HCT116 (cell line): ENCODE results near the gene RNF4. TPM values are rescaled to one million over a fixed set of nuclear protein-coding genes. Genes with fewer than 3 reads are reported as not detected.

Experiments
- ATAC-seq: fragments of 200-7000 bp; cut with Tn5 transposase; 2 replicates; pipeline ENCODE4 v1.9.1; 2020; ENCODE audit warnings: mild to moderate bottlenecking, moderate library complexity
- BruUV-seq: library from RNA; stranded (reverse); fragments of 400-500 nt; replicated peaks from 2 replicates; lab custom pipeline; 2021; lab: Mats Ljungman, UMichigan
- CTCF ChIA-PET: fragments of 300-600 bp; sonication (Branson Sonifier 250); formaldehyde crosslinking; loops from one replicate; lab custom pipeline; 2021; ENCODE audit warnings: antibody characterized with exemption; lab: Charles Lee
- POLR2A ChIA-PET: fragments of 300-600, 350-600 bp; sonication (Branson Sonifier 250); formaldehyde crosslinking; loops from one replicate; lab custom pipeline; 2021; ENCODE audit warnings: antibody characterized with exemption; lab: Charles Lee
- RAD21 ChIA-PET, 2 experiments: fragments of 300-600 bp; sonication (Branson Sonifier 250); formaldehyde crosslinking; loops; one replicate each; lab custom pipeline; 2023; ENCODE audit warnings: low total read pairs in 2 of 2; ENCODE audit not compliant: uncharacterized antibody in 2 of 2, unreplicated experiment in 2 of 2, low non-redundant PET in 1 of 2; lab: Charles Lee
- DNase-seq: peaks from one replicate; pipeline ENCODE4 v3.0.0-alpha.2; 2010; ENCODE audit warnings: low read depth, low spot score
- H2AFZ ChIP-seq: fragments of 200-600 bp; shearing (Covaris generic), sonication (generic); 2 replicates; pipeline ENCODE4 v1.6.1; 2017; ENCODE audit warnings: low read depth, mixed run types, mixed read lengths, antibody characterized with exemption, low read length; ENCODE audit not compliant: poor library complexity, severe bottlenecking
- H3K27ac ChIP-seq: 2 replicates; pipeline ENCODE4 v1.5.1; 2012; ENCODE audit warnings: low read depth, low read length
- H3K27me3 ChIP-seq: fragments of 200-600 bp; sonication (generic); 2 replicates; pipeline ENCODE4 v1.6.1; 2016; ENCODE audit warnings: mixed run types, low read length, mixed read lengths; ENCODE audit not compliant: insufficient read depth
- H3K36me3 ChIP-seq, 2 experiments: fragments of 200-500 bp in 1 of 2; fragments of 200-600 bp in 1 of 2; sonication (Bioruptor generic) in 1 of 2; sonication (generic) in 1 of 2; 2 replicates each; pipeline versions ENCODE4 v1.5.1 to v1.6.1; 2014 to 2016; ENCODE audit warnings: low read length in 2 of 2, inconsistent platforms in 1 of 2, mixed read lengths in 1 of 2, mixed run types in 1 of 2; ENCODE audit not compliant: insufficient read depth in 2 of 2, control insufficient read depth in 1 of 2
- H3K4me1 ChIP-seq, 2 experiments: fragments of 200-600 bp in 1 of 2; sonication (generic) in 1 of 2; 2 replicates each; pipeline versions ENCODE4 v1.5.1 to v1.6.1; 2012 to 2017; ENCODE audit warnings: low read length in 2 of 2, inconsistent platforms in 1 of 2, mild to moderate bottlenecking in 1 of 2, mixed read lengths in 1 of 2, mixed run types in 1 of 2, moderate library complexity in 1 of 2; ENCODE audit not compliant: insufficient read depth in 2 of 2, control insufficient read depth in 1 of 2
- H3K4me2 ChIP-seq: fragments of 200-600 bp; sonication (generic); 2 replicates; pipeline ENCODE4 v1.6.1; 2017; ENCODE audit warnings: mixed run types, low read length, mixed read lengths
- H3K4me3 ChIP-seq, 2 experiments: fragments of 200-600 bp in 1 of 2; sonication (generic) in 1 of 2; replicated peaks in 1 of 2; 2 replicates each; pipeline ENCODE4 v1.5.1; 2011 to 2016; ENCODE audit warnings: low read length in 2 of 2, control low read depth in 1 of 2, low read depth in 1 of 2, mild to moderate bottlenecking in 1 of 2, mixed read lengths in 1 of 2, mixed run types in 1 of 2
- H3K79me2 ChIP-seq: fragments of 200-600 bp; sonication (generic); 2 replicates; pipeline ENCODE4 v1.6.1; 2017; ENCODE audit warnings: mild to moderate bottlenecking, mixed run types, low read length, moderate library complexity, mixed read lengths; ENCODE audit not compliant: insufficient read depth
- H3K9ac ChIP-seq: fragments of 200-600 bp; sonication (generic); 2 replicates; pipeline ENCODE4 v1.6.1; 2016; ENCODE audit warnings: low read length, mixed read lengths
- H3K9me2 ChIP-seq: fragments of 200-600 bp; sonication (generic), shearing (Covaris generic); 2 replicates; pipeline ENCODE4 v1.6.1; 2017; ENCODE audit warnings: mixed run types, mild to moderate bottlenecking, moderate library complexity; ENCODE audit not compliant: insufficient read depth
- H3K9me3 ChIP-seq, 2 experiments: fragments of 200-500 bp in 1 of 2; fragments of 200-600 bp in 1 of 2; sonication (Bioruptor generic) in 1 of 2; sonication (generic) in 1 of 2; 2 replicates each; pipeline ENCODE4 v1.6.1; 2014 to 2017; ENCODE audit warnings: low read length in 2 of 2, mixed read lengths in 2 of 2, inconsistent platforms in 1 of 2, low read depth in 1 of 2, mild to moderate bottlenecking in 1 of 2, mixed run types in 1 of 2, moderate library complexity in 1 of 2; ENCODE audit not compliant: control insufficient read depth in 1 of 2, insufficient read depth in 1 of 2
- H4K20me1 ChIP-seq: fragments of 200-600 bp; sonication (generic), shearing (Covaris generic); 2 replicates; pipeline ENCODE4 v1.6.1; 2017; ENCODE audit warnings: mixed run types, mild to moderate bottlenecking, moderate library complexity; ENCODE audit not compliant: insufficient read depth
- CBX3 ChIP-seq: IDR thresholded peaks from 2 replicates; pipeline ENCODE4 v1.6.1; 2012; ENCODE audit warnings: low read depth
- CEBPB ChIP-seq: IDR thresholded peaks from 2 replicates; pipeline ENCODE4 v1.6.1; 2012; ENCODE audit warnings: low read depth
- ELF1 ChIP-seq: IDR thresholded peaks from 2 replicates; pipeline ENCODE4 v1.6.1; 2012; ENCODE audit warnings: low read depth, borderline replicate concordance
- EZH2 ChIP-seq: fragments of 200-600 bp; sonication (generic); IDR thresholded peaks from 2 replicates; pipeline ENCODE4 v1.6.1; 2017; ENCODE audit warnings: antibody characterized with exemption, mixed run types
- JUND ChIP-seq: IDR thresholded peaks from 2 replicates; pipeline ENCODE4 v1.6.1; 2012
- RAD21 ChIP-seq: IDR thresholded peaks from 2 replicates; pipeline ENCODE4 v1.6.1; 2012; ENCODE audit warnings: low read depth, mild to moderate bottlenecking
- REST ChIP-seq: IDR thresholded peaks from 2 replicates; pipeline ENCODE4 v1.6.1; 2012; ENCODE audit warnings: low read depth
- SIN3A ChIP-seq: IDR thresholded peaks from 2 replicates; pipeline ENCODE4 v1.6.1; 2012; ENCODE audit warnings: low read depth
- SP1 ChIP-seq: IDR thresholded peaks from 2 replicates; pipeline ENCODE4 v1.6.1; 2012; ENCODE audit warnings: low read depth
- TCF7L2 ChIP-seq: IDR thresholded peaks from 2 replicates; pipeline ENCODE4 v1.7.0; 2011; ENCODE audit warnings: borderline replicate concordance, inconsistent platforms; ENCODE audit not compliant: insufficient read depth, insufficient read length; ENCODE audit errors: extremely low read depth
- YY1 ChIP-seq: IDR thresholded peaks from 2 replicates; pipeline ENCODE4 v1.6.1; 2011; ENCODE audit warnings: low read length, low read depth, moderate library complexity, mild to moderate bottlenecking; ENCODE audit not compliant: insufficient replicate concordance; ENCODE audit errors: extremely low read depth
- ZFX ChIP-seq: fragments of 450-650 bp; IDR thresholded peaks from 2 replicates; pipeline ENCODE4 v1.6.1; 2017
- intact Hi-C: fragments of 100-400 bp; cut with micrococcal nuclease; formaldehyde crosslinking; loops from 2 replicates; pipeline ENCODE4 v1.10.0; 2022
- total RNA-seq: library from RNA; stranded (reverse); gene quantifications from one replicate; pipeline ENCODE4 v1.2.1, GENCODE V29; 2021; ENCODE audit not compliant: unreplicated experiment
- TF ChIP-seq, protein P1 (sequence below): IDR thresholded peaks from 2 replicates; pipeline ENCODE4 v1.6.1; 2012
- TF ChIP-seq, protein P2 (sequence below): IDR thresholded peaks from 2 replicates; pipeline ENCODE4 v1.6.1; 2012
- TF ChIP-seq, protein P3 (sequence below), 3 experiments: fragments of 200-600 bp in 1 of 3; sonication (generic) in 1 of 3; IDR thresholded peaks in 2 of 3; conservative IDR thresholded peaks in 1 of 3; 2 replicates each; pipeline ENCODE4 v1.5.1; 2012 to 2017; ENCODE audit warnings: low read depth in 2 of 3, low read length in 2 of 3, antibody characterized with exemption in 1 of 3, borderline replicate concordance in 1 of 3, control low read depth in 1 of 3, mild to moderate bottlenecking in 1 of 3, mixed read lengths in 1 of 3, mixed run types in 1 of 3, moderate library complexity in 1 of 3; ENCODE audit not compliant: insufficient read depth in 1 of 3

RNF4 gene
- total RNA-seq, 1 experiment from 2014 or later, result 62.3 TPM

DNA sequence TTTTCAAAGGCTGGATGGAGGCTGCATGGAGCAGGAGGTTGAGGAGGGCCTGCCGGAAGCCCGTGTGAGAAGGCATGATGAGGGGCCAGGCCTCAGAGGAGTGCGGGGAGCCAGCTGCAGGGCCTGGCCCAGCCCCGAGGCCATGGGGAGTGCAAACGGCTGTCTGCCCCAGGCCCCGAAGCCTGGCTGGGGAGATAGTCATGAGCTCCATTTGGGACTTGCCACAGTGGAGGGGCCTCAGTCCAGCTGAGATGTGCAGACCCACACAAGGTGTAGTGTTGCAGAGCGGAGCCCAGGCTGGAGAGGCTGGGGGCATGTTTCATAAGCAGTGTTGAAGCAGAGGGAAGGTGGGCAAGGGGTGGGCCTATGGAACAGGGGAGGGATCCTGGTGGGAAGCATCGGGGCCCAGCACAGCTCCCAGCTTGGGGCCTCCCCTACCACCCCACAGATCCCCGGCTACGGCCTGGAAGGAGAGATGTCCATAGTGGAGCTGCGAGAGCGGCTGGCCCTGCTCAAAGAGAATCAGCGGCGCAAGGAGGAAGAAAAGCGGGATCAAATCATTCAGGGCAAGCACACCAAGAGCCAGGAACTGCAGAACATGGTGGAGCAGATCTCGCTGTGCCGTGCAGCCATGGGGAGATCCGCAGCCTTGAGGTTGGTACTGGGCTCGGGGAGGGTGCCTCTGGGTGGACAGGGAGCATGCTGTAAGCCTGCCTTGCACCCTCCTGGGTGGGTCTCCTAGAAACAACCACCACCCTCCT, 9.1 kb upstream of the RNF4 start:
- Histone ChIP-seq H3K9me2 (no peaks in the 10 kb centered on the region), H3K9ac (no peak overlapping the region), H3K36me3 (no peaks in the 10 kb centered on the region), H3K4me2 (no peak overlapping the region), H3K79me2 (no peaks in the 10 kb centered on the region), H3K4me1 (peaks cover 8 to 16% of the 10 kb centered on the region in 2 experiments; a peak in 3 of 4 replicates), H3K27ac (no peak overlapping the region), H4K20me1 (no peaks in the 10 kb centered on the region), H2AFZ (no peak overlapping the region), H3K9me3 (no peaks in the 10 kb centered on the region), H3K27me3 (no peaks in the 10 kb centered on the region), H3K4me3 (no peak overlapping the region)
- ATAC-seq, result no peak
- ChIA-PET CTCF (no interaction called here), POLR2A (no interaction called here), RAD21 (no interaction called here)
- no peak for TF ChIP-seq SIN3A
- TF ChIP-seq, protein P1, sequence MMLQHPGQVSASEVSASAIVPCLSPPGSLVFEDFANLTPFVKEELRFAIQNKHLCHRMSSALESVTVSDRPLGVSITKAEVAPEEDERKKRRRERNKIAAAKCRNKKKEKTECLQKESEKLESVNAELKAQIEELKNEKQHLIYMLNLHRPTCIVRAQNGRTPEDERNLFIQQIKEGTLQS, result no peak
- TF ChIP-seq REST, result no peak
- TF ChIP-seq ZFX, result no peak
- TF ChIP-seq YY1, result no peak
- TF ChIP-seq RAD21, result no peak
- TF ChIP-seq JUND, result no peak
- no peak for TF ChIP-seq CEBPB
- TF ChIP-seq SP1, result no peak
- no peak for TF ChIP-seq EZH2
- no peak for TF ChIP-seq ELF1
- TF ChIP-seq, protein P2, sequence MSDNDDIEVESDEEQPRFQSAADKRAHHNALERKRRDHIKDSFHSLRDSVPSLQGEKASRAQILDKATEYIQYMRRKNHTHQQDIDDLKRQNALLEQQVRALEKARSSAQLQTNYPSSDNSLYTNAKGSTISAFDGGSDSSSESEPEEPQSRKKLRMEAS, result no peak
- TF ChIP-seq, protein P3, sequence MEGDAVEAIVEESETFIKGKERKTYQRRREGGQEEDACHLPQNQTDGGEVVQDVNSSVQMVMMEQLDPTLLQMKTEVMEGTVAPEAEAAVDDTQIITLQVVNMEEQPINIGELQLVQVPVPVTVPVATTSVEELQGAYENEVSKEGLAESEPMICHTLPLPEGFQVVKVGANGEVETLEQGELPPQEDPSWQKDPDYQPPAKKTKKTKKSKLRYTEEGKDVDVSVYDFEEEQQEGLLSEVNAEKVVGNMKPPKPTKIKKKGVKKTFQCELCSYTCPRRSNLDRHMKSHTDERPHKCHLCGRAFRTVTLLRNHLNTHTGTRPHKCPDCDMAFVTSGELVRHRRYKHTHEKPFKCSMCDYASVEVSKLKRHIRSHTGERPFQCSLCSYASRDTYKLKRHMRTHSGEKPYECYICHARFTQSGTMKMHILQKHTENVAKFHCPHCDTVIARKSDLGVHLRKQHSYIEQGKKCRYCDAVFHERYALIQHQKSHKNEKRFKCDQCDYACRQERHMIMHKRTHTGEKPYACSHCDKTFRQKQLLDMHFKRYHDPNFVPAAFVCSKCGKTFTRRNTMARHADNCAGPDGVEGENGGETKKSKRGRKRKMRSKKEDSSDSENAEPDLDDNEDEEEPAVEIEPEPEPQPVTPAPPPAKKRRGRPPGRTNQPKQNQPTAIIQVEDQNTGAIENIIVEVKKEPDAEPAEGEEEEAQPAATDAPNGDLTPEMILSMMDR (IDR thresholded peaks at IDR 0.05 in 2 of 3, conservative IDR thresholded peaks at IDR 0.05 in 1 of 3; ENCODE audit: borderline replicate concordance in 1 of 3, insufficient read depth in 1 of 3, low read depth in 2 of 3, low read length in 2 of 3), result no peak
- no peak for TF ChIP-seq CBX3
- no peak for TF ChIP-seq TCF7L2
- DNase-seq, result no peak
- no TSS peak for BruUV-seq
- intact Hi-C loops, result no loop called here
